Stimulated activated CD8-positive, alpha-beta memory T cell treated with anti-CD3 and anti-CD28 coated beads, Interleukin-7, amount 100 ng/mL, for 1 hour (primary cell): Measurements from ENCODE around the gene GPC6.
"Not testable (repeated sequence)": the region's sequence is repeated elsewhere in the genome, so short reads cannot be mapped to it uniquely, and the experiment has no call there.

Source experiments
- DNase-seq, 2 donors: peaks; one replicate each; pipeline ENCODE4 v3.0.0-alpha.2; 2020; ENCODE audit warnings: low read depth in 2 of 2

Gene GPC6

GRCh38 chr13:94204946-94205345, 978.3 kb downstream of the GPC6 start:
- DNase-seq = no peak

- DNase-seq = no peak
These were observed 979.3 kb downstream of the GPC6 start for GRCh38 chr13:94205896-94206295.

- no peak for DNase-seq
These were observed 982.5 kb downstream of the GPC6 start for GRCh38 chr13:94209117-94209516.

GRCh38 chr13:94209913-94210312, 983.3 kb downstream of the GPC6 start:
- not testable (repeated sequence) for DNase-seq

- DNase-seq = no peak
These were observed 984.2 kb downstream of the GPC6 start for GRCh38 chr13:94210816-94211215.

- DNase-seq = no peak
These were observed 985.6 kb downstream of the GPC6 start for GRCh38 chr13:94212196-94212595.

GRCh38 chr13:94214121-94214520, 987.5 kb downstream of the GPC6 start:
- no peak for DNase-seq

GRCh38 chr13:94214975-94215374, 988.4 kb downstream of the GPC6 start:
- no peak for DNase-seq

GRCh38 chr13:94216476-94216875, 989.9 kb downstream of the GPC6 start:
- DNase-seq = no peak

- DNase-seq = no peak
These were observed 990.8 kb downstream of the GPC6 start for GRCh38 chr13:94217370-94217769.

- DNase-seq = no peak
These were observed 991.9 kb downstream of the GPC6 start for GRCh38 chr13:94218537-94218936.

GRCh38 chr13:94218951-94219350, 992.3 kb downstream of the GPC6 start:
- DNase-seq = no peak

GRCh38 chr13:94224670-94225069, 998.1 kb downstream of the GPC6 start:
- DNase-seq = no peak

GRCh38 chr13:94227255-94227879, 1000.8 kb downstream of the GPC6 start:
- DNase-seq = no peak

GRCh38 chr13:94228763-94229162, 1002.2 kb downstream of the GPC6 start:
- DNase-seq = no peak

GRCh38 chr13:94232161-94232950, 1005.7 kb downstream of the GPC6 start:
- DNase-seq = no peak

GRCh38 chr13:94232956-94233355, 1006.3 kb downstream of the GPC6 start:
- no peak for DNase-seq

- DNase-seq = no peak
These were observed 1006.8 kb downstream of the GPC6 start for GRCh38 chr13:94233401-94233800.

- no peak for DNase-seq
These were observed 1007.2 kb downstream of the GPC6 start for GRCh38 chr13:94233837-94234236.

- no peak for DNase-seq
These were observed 1008.1 kb downstream of the GPC6 start for GRCh38 chr13:94234738-94235137.

- DNase-seq = no peak
These were observed 1009.5 kb downstream of the GPC6 start for GRCh38 chr13:94236132-94236531.

GRCh38 chr13:94236872-94237271, 1010.3 kb downstream of the GPC6 start:
- DNase-seq = no peak

GRCh38 chr13:94239135-94239534, 1012.5 kb downstream of the GPC6 start:
- no peak for DNase-seq
